ENCODE data around the gene FHOD3. TPM values are rescaled to one million over a fixed set of nuclear protein-coding genes. Genes with fewer than 3 reads are reported as not detected.
A peak's percentile ranks its signal among the peaks of the same experiment; 100 is the strongest.

The FHOD3 gene
- total RNA-seq, 1 donor from 2014 or later = 5.9 TPM

DNA sequence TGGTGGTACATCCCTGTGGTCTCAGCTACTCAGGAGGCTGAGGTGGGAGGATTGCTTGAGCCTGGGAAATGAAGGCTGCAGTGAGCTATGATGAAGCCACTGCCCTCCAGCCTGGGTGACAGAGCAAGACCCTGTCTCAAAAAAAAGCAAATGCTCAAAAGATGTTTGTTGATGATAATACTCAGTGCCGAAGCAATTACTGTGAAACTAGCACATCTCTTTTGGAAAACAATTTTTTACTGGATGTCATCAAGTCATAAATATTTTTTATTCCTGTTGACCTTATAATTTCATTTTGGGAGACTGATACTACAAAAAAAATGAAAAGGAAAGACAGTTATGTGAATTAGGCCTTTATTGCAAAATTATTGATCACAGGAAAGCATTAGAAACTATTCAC, 34.5 kb upstream of the FHOD3 start:
- Histone ChIP-seq H3K9me3 (ENCODE audit: insufficient read depth, low read depth, low read length) (no peaks in the 10 kb centered on the region), H3K36me3 (ENCODE audit: insufficient read depth, low read length) (no peaks in the 10 kb centered on the region), H2AFZ (ENCODE audit: low read depth, low read length) (no peak overlapping the region), H3K27me3 (ENCODE audit: insufficient read depth, low read length) (no peaks in the 10 kb centered on the region), H3K4me2 (ENCODE audit: low read length) (no peak overlapping the region), H3K4me3 (ENCODE audit: insufficient read depth, low read depth, low read length) (no peak overlapping the region), H3K9ac (ENCODE audit: low read length) (no peak overlapping the region), H4K20me1 (ENCODE audit: insufficient read depth, low read length) (no peaks in the 10 kb centered on the region), H3K4me1 (ENCODE audit: insufficient read depth, low read length) (no peaks in the 10 kb centered on the region), H3K79me2 (ENCODE audit: insufficient read depth, low read length) (no peaks in the 10 kb centered on the region), H3K27ac (ENCODE audit: low read depth, low read length) (no peak overlapping the region)
- Mint-ChIP-seq H3K27ac (ENCODE audit: unreplicated experiment) (no peak overlapping the region), H3K27me3 (ENCODE audit: low read depth, unreplicated experiment) (peaks cover 6% of the 10 kb centered on the region), H3K9me3 (ENCODE audit: unreplicated experiment) (no peaks in the 10 kb centered on the region), H3K4me1 (ENCODE audit: low read depth, unreplicated experiment) (no peaks in the 10 kb centered on the region), H3K4me3 (ENCODE audit: unreplicated experiment) (no peak overlapping the region), H3K36me3 (ENCODE audit: low read depth, unreplicated experiment) (no peaks in the 10 kb centered on the region)
- FAIRE-seq (no peak), DNase-seq (ENCODE audit: low read depth) (no peak)
- no peak for TF ChIP-seq EZH2 (IDR thresholded peaks at IDR 0.05; ENCODE audit: insufficient read depth, low read length)
- TF ChIP-seq, protein P1, sequence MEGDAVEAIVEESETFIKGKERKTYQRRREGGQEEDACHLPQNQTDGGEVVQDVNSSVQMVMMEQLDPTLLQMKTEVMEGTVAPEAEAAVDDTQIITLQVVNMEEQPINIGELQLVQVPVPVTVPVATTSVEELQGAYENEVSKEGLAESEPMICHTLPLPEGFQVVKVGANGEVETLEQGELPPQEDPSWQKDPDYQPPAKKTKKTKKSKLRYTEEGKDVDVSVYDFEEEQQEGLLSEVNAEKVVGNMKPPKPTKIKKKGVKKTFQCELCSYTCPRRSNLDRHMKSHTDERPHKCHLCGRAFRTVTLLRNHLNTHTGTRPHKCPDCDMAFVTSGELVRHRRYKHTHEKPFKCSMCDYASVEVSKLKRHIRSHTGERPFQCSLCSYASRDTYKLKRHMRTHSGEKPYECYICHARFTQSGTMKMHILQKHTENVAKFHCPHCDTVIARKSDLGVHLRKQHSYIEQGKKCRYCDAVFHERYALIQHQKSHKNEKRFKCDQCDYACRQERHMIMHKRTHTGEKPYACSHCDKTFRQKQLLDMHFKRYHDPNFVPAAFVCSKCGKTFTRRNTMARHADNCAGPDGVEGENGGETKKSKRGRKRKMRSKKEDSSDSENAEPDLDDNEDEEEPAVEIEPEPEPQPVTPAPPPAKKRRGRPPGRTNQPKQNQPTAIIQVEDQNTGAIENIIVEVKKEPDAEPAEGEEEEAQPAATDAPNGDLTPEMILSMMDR (IDR thresholded peaks at IDR 0.05; ENCODE audit: insufficient read depth, low read depth, low read length) = no peak

DNA sequence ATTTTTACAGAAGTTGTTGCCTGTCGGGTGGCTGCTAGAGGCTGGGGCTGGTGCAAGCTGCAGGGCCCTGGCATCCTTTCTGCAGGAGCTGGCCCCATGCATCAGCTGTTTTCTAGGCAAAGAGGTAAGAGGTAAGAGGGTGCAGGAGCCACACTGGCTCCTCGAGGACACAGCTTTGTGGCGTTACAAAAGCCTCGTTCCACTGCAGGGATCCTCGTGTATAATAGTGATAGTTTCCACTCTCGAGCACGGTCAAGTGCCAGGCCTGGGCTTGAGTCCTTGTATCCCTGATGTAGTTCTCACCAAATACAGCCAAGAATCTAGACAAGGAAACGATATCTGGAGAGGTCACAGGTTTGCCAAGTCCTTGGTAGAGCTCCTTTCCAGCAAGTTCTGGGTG, 33.2 kb upstream of the FHOD3 start:
- no peak overlapping the region for H3K27ac Mint-ChIP-seq (ENCODE audit: unreplicated experiment)

DNA sequence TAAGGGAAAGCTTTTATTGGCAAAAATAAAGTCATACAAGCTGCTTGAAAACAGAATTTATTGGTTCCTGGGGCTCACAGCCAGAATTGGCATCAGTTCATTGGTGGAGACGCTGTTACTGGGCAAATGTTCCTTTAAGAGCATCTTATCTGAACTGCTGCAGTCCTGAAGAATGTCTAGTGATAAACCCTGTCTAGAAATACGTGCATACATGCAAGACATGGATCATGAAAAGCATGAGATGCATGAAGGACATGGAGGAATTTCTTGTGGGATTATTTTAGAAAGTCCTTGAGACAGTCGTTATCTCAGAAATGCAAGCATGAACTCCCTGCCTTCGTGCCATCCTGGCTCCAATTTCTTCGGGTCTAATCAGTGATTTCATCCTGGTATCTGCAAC, 32.5 kb upstream of the FHOD3 start:
- Histone ChIP-seq H3K4me1 (ENCODE audit: insufficient read depth, low read length) (no peaks in the 10 kb centered on the region), H3K9me3 (ENCODE audit: insufficient read depth, low read depth, low read length) (no peaks in the 10 kb centered on the region), H3K36me3 (ENCODE audit: insufficient read depth, low read length) (no peaks in the 10 kb centered on the region), H3K9ac (ENCODE audit: low read length) (no peak overlapping the region), H3K4me3 (ENCODE audit: insufficient read depth, low read depth, low read length) (no peak overlapping the region), H3K79me2 (ENCODE audit: insufficient read depth, low read length) (no peaks in the 10 kb centered on the region), H2AFZ (ENCODE audit: low read depth, low read length) (no peak overlapping the region), H3K27me3 (ENCODE audit: insufficient read depth, low read length) (no peaks in the 10 kb centered on the region), H3K27ac (ENCODE audit: low read depth, low read length) (no peak overlapping the region), H3K4me2 (ENCODE audit: low read length) (no peak overlapping the region), H4K20me1 (ENCODE audit: insufficient read depth, low read length) (no peaks in the 10 kb centered on the region)
- Mint-ChIP-seq H3K9me3 (ENCODE audit: unreplicated experiment) (no peaks in the 10 kb centered on the region), H3K27me3 (ENCODE audit: low read depth, unreplicated experiment) (peaks cover 6% of the 10 kb centered on the region), H3K36me3 (ENCODE audit: low read depth, unreplicated experiment) (peaks cover 3% of the 10 kb centered on the region), H3K27ac (ENCODE audit: unreplicated experiment) (no peak overlapping the region), H3K4me1 (ENCODE audit: low read depth, unreplicated experiment) (no peaks in the 10 kb centered on the region), H3K4me3 (ENCODE audit: unreplicated experiment) (no peak overlapping the region)
- DNase-seq (ENCODE audit: low read depth) (peak; percentile 52), FAIRE-seq (no peak)
- TF ChIP-seq, protein P1 (IDR thresholded peaks at IDR 0.05; ENCODE audit: insufficient read depth, low read depth, low read length) = no peak
- no peak for TF ChIP-seq EZH2 (IDR thresholded peaks at IDR 0.05; ENCODE audit: insufficient read depth, low read length)

More for the DNA sequence above, 33.2 kb upstream of the FHOD3 start:
- Histone ChIP-seq H3K27me3 (ENCODE audit: insufficient read depth, low read length) (no peaks in the 10 kb centered on the region), H3K4me3 (ENCODE audit: insufficient read depth, low read depth, low read length) (no peak overlapping the region), H3K27ac (ENCODE audit: low read depth, low read length) (no peak overlapping the region), H3K9ac (ENCODE audit: low read length) (no peak overlapping the region), H3K79me2 (ENCODE audit: insufficient read depth, low read length) (no peaks in the 10 kb centered on the region), H3K4me2 (ENCODE audit: low read length) (no peak overlapping the region), H3K4me1 (ENCODE audit: insufficient read depth, low read length) (no peaks in the 10 kb centered on the region), H2AFZ (ENCODE audit: low read depth, low read length) (no peak overlapping the region), H3K36me3 (ENCODE audit: insufficient read depth, low read length) (no peaks in the 10 kb centered on the region), H4K20me1 (ENCODE audit: insufficient read depth, low read length) (no peaks in the 10 kb centered on the region), H3K9me3 (ENCODE audit: insufficient read depth, low read depth, low read length) (no peaks in the 10 kb centered on the region)
- H3K9me3 Mint-ChIP-seq (ENCODE audit: unreplicated experiment) = no peaks in the 10 kb centered on the region
- H3K4me3 Mint-ChIP-seq (ENCODE audit: unreplicated experiment) = no peak overlapping the region
- H3K27me3 Mint-ChIP-seq (ENCODE audit: low read depth, unreplicated experiment) = peaks cover 6% of the 10 kb centered on the region
- no peak for TF ChIP-seq EZH2 (IDR thresholded peaks at IDR 0.05; ENCODE audit: insufficient read depth, low read length)
- TF ChIP-seq, protein P1 (IDR thresholded peaks at IDR 0.05; ENCODE audit: insufficient read depth, low read depth, low read length) = no peak
- peaks cover 3% of the 10 kb centered on the region for H3K36me3 Mint-ChIP-seq (ENCODE audit: low read depth, unreplicated experiment)
- H3K4me1 Mint-ChIP-seq (ENCODE audit: low read depth, unreplicated experiment) = no peaks in the 10 kb centered on the region
- DNase-seq (ENCODE audit: low read depth) (no peak), FAIRE-seq (no peak)
